HepG2 (cell line): ENCODE measurements around the gene C11orf86. TPM values are rescaled to one million over a fixed set of nuclear protein-coding genes. Genes with fewer than 3 reads are reported as not detected.

Experiments used
- ARHGAP35 ChIP-seq: sonication (generic); formaldehyde crosslinking; IDR thresholded peaks from 2 replicates; pipeline ENCODE4 v1.9.0; 2022; ENCODE audit warnings: mild to moderate bottlenecking, inconsistent platforms, moderate library complexity, missing genetic modification reagents, borderline replicate concordance
- ARID4A ChIP-seq: sonication (generic); formaldehyde crosslinking; IDR thresholded peaks from 2 replicates; pipeline ENCODE4 v1.5.0; 2020; ENCODE audit warnings: mild to moderate bottlenecking, missing genetic modification reagents, borderline replicate concordance
- HMGXB3 ChIP-seq: sonication (generic); formaldehyde crosslinking; IDR thresholded peaks from 2 replicates; pipeline ENCODE4 v1.4.0; 2020; ENCODE audit warnings: missing genetic modification reagents, borderline replicate concordance
- KDM2A ChIP-seq: sonication (generic); formaldehyde crosslinking; IDR thresholded peaks from 2 replicates; pipeline ENCODE4 v1.4.0; 2020; ENCODE audit warnings: low read depth, missing genetic modification reagents, borderline replicate concordance
- PLRG1 ChIP-seq: fragments of 450-650 bp; conservative IDR thresholded peaks from 2 replicates; pipeline ENCODE4 v1.6.1; 2016
- ZHX2 ChIP-seq, 2 experiments: sonication (generic) in 1 of 2; formaldehyde crosslinking in 1 of 2; IDR thresholded peaks; 2 replicates each; pipeline versions ENCODE4 v1.6.1 to v1.9.0; 2014 to 2022; ENCODE audit warnings: antibody characterized with exemption in 1 of 2, borderline replicate concordance in 1 of 2, inconsistent platforms in 1 of 2, low read depth in 1 of 2, missing genetic modification reagents in 1 of 2
- ZNF280D ChIP-seq: sonication (generic); formaldehyde crosslinking; IDR thresholded peaks from 2 replicates; pipeline ENCODE4 v1.5.1; 2020; ENCODE audit warnings: mild to moderate bottlenecking, missing genetic modification reagents
- ZNF572 ChIP-seq: sonication (generic); formaldehyde crosslinking; IDR thresholded peaks from 2 replicates; pipeline ENCODE4 v1.5.1; 2020; ENCODE audit warnings: mild to moderate bottlenecking, missing genetic modification reagents
- ZNF749 ChIP-seq: sonication (generic); formaldehyde crosslinking; IDR thresholded peaks from 2 replicates; pipeline ENCODE4 v1.8.0; 2022; ENCODE audit warnings: mild to moderate bottlenecking, missing genetic modification reagents, moderate library complexity, borderline replicate concordance
- polyA plus RNA-seq, 8 experiments: library from polyadenylated mRNA; depleted of rRNA in 3 of 8; stranded (reverse) in 7 of 8; unstranded in 1 of 8; fragments of >200 nt; fragmentation: Illumina TruSeq in 4 of 8; extraction: Trizol in 4 of 8; gene quantifications; 2 replicates each; pipeline versions ENCODE4 v1.2.1 to v1.2.3, GENCODE V29; 2011 to 2016; ENCODE audit warnings: low read depth in 4 of 8, missing spikeins in 1 of 8, mixed read lengths in 1 of 8; ENCODE audit not compliant: insufficient read depth in 1 of 8
- total RNA-seq, 5 experiments: library from RNA; depleted of rRNA; stranded (reverse); fragments of >200 nt; fragmentation: Illumina TruSeq; extraction: Trizol; gene quantifications; 2 replicates each; pipeline ENCODE4 v1.2.3, GENCODE V29; 2016; ENCODE audit warnings: low read depth in 1 of 5

Gene C11orf86
- total and polyA plus RNA-seq, 2 of the 13 experiments (the other 11 are each of a cell fraction or from before 2014, with no cell fraction given) = 0.11 to 0.18 TPM

- TF ChIP-seq ZHX2 (IDR thresholded peaks at IDR 0.05; ENCODE audit: low read depth) (no peak), ZHX2 (CRISPR knock-in tag; IDR thresholded peaks at IDR 0.05; ENCODE audit: borderline replicate concordance) (no peak), ARID4A (CRISPR knock-in tag) (peak; percentile 73; the same call in 1 of the 2 replicates), ZNF280D (CRISPR knock-in tag) (peak; percentile 98), PLRG1 (no peak), HMGXB3 (peak; percentile 83; the same call in 1 of the 2 replicates), ZNF572 (no peak), KDM2A (no peak), ARHGAP35 (CRISPR knock-in tag) (no peak), ZNF749 (CRISPR knock-in tag) (0 out of 2 replicates have a peak, but pooled peaks have one; percentile 14)
Observed at GRCh38 chr11:66970807-66971442, 4.2 kb upstream of the C11orf86 start (continued).
